GM12878 (cell line): ENCODE results near the gene SORCS2. TPM values are rescaled to one million over a fixed set of nuclear protein-coding genes. Genes with fewer than 3 reads are reported as not detected.
A peak's percentile ranks its signal among the peaks of the same experiment; 100 is the strongest.

Source experiments
- CHD4 ChIP-seq: fragments of 200-600 bp; sonication (generic); IDR thresholded peaks from 2 replicates; pipeline ENCODE4 v1.6.1; 2016; ENCODE audit warnings: mild to moderate bottlenecking
- EGR1 ChIP-seq, 2 experiments: IDR thresholded peaks; 1 replicate in 1 of 2; 2 replicates in 1 of 2; pipeline ENCODE4 v1.6.1; 2011 to 2012; ENCODE audit warnings: low read depth in 2 of 2, low read length in 2 of 2, borderline replicate concordance in 1 of 2, mild to moderate bottlenecking in 1 of 2, moderate library complexity in 1 of 2
- KLF5 ChIP-seq: fragments of 450-650 bp; IDR thresholded peaks from 2 replicates; pipeline ENCODE4 v1.6.1; 2014; ENCODE audit warnings: mild to moderate bottlenecking; ENCODE audit not compliant: partially characterized antibody
- MTA2 ChIP-seq: fragments of 450-650 bp; IDR thresholded peaks from 2 replicates; pipeline ENCODE4 v1.6.1; 2016; ENCODE audit warnings: low read depth, mild to moderate bottlenecking, moderate library complexity
- MXI1 ChIP-seq: fragments of 150-350 bp; IDR thresholded peaks from 2 replicates; pipeline ENCODE4 v1.6.1; 2011; ENCODE audit warnings: low read depth, mild to moderate bottlenecking, inconsistent platforms, low read length, improper control_type of control experiment
- RFX5 ChIP-seq: IDR thresholded peaks from 2 replicates; pipeline ENCODE4 v1.6.1; 2011; ENCODE audit warnings: low read depth, low read length, improper control_type of control experiment
- SRF ChIP-seq, 2 experiments: IDR thresholded peaks; 2 replicates each; pipeline ENCODE4 v1.6.1; 2011; ENCODE audit warnings: low read depth in 2 of 2, low read length in 2 of 2, mild to moderate bottlenecking in 1 of 2, moderate library complexity in 1 of 2
- TAF1 ChIP-seq: IDR thresholded peaks from 2 replicates; pipeline ENCODE4 v1.6.1; 2011; ENCODE audit warnings: mild to moderate bottlenecking, low read depth, low read length, borderline replicate concordance
- TCF12 ChIP-seq: IDR thresholded peaks from 2 replicates; pipeline ENCODE4 v1.6.1; 2011; ENCODE audit warnings: low read depth, mild to moderate bottlenecking, low read length
- TCF7 ChIP-seq: IDR thresholded peaks from 2 replicates; pipeline ENCODE4 v1.6.1; 2014; ENCODE audit warnings: antibody characterized with exemption, borderline replicate concordance
- ZZZ3 ChIP-seq: IDR thresholded peaks from 2 replicates; pipeline ENCODE4 v1.6.1; 2011; ENCODE audit warnings: low read depth; ENCODE audit not compliant: control insufficient read depth, insufficient read length
- polyA plus RNA-seq, 11 experiments: library from polyadenylated mRNA; depleted of rRNA in 4 of 11; unstranded in 6 of 11; stranded (reverse) in 5 of 11; fragments of >200 nt; fragmentation: Nextera tagmentation in 4 of 11; fragmentation: Illumina TruSeq in 1 of 11; extraction: Ambion mirVana in 4 of 11; extraction: Trizol in 1 of 11; gene quantifications; 1 replicate in 1 of 11; 2 replicates in 10 of 11; pipeline versions ENCODE4 v1.2.1 to v1.2.3, GENCODE V29; 2011 to 2016; ENCODE audit warnings: inconsistent platforms in 2 of 11, missing spikeins in 2 of 11, low read depth in 1 of 11
- total RNA-seq, 4 experiments: library from RNA; depleted of rRNA in 3 of 4; stranded (reverse); fragments of >200 nt in 3 of 4; fragmentation: Illumina TruSeq in 1 of 4; extraction: Trizol in 1 of 4; gene quantifications; 2 replicates each; pipeline versions ENCODE4 v1.2.1 to v1.2.3, GENCODE V29; 2013 to 2021
- TF ChIP-seq, protein P1 (sequence below): fragments of 450-650 bp; IDR thresholded peaks from 2 replicates; pipeline ENCODE4 v1.6.1; 2017; ENCODE audit warnings: mild to moderate bottlenecking
- TF ChIP-seq, protein P2 (sequence below): fragments of 150-350 bp; IDR thresholded peaks from 2 replicates; pipeline ENCODE4 v1.6.1; 2014; ENCODE audit warnings: mild to moderate bottlenecking, low read depth, low read length
- TF ChIP-seq, protein P3 (sequence below): fragments of 450-650 bp; formaldehyde crosslinking; IDR thresholded peaks from 2 replicates; pipeline ENCODE4 v1.4.0; 2020; ENCODE audit warnings: mild to moderate bottlenecking, moderate library complexity
- TF ChIP-seq, protein P4 (sequence below): IDR thresholded peaks from 2 replicates; pipeline ENCODE4 v1.6.1; 2012; ENCODE audit warnings: improper control_type of control experiment, low read depth, low read length; ENCODE audit not compliant: insufficient replicate concordance
- TF ChIP-seq, protein P5 (sequence below): IDR thresholded peaks from 2 replicates; pipeline ENCODE4 v1.6.1; 2011; ENCODE audit warnings: low read depth, low read length, improper control_type of control experiment, borderline replicate concordance

Gene SORCS2
- total and polyA plus RNA-seq, 10 of the 15 experiments (the other 5 are each of a cell fraction or from before 2014, with no cell fraction given), result 0.01 to 0.15 (median 0.05) TPM; not detected in 5

DNA sequence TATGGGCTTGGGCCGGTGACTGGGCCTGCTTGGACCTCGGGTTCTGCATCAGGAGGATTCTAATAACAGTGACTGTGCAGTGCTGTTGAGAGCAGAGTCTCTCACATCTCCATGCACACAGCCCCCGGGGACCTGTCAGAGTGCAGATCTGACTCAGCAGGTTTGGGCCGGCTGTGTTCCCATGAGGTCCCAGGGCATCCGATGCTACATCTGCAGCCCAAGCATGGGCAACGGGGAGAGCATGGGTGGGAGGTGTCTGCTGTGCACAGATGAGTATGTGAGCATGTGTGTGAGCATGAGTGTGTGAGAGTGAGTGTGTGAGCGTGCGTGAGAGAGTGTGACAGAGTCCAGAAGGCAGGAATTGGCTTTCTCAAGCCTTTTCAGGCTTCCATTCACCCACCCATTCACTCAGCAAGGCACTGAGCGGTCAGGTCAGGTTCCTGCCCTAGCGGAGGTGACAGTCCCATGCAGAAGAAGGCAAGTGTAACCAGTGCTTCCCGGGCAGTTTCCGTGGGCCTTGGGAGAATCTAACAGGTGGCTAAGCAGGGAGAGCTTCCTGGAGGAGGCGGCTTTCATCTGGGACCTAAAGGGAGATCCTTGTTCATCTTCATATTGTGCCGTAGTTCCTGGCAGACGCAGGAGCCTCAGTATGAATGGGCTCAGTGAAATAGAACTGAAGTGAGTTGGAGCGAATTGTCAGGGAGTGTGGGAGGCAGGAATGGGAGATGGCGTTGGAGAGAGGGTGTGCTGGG, 62.6 kb downstream of the SORCS2 start (continued):
- no peak for TF ChIP-seq KLF5
- no peak for TF ChIP-seq TAF1
- TF ChIP-seq TCF7, result no peak
- TF ChIP-seq MTA2, result no peak
- no peak for TF ChIP-seq CHD4
- no peak for TF ChIP-seq EGR1 (IDR thresholded peaks at IDR 0.05; ENCODE audit: borderline replicate concordance in 1 of 2, low read depth in 2 of 2, low read length in 2 of 2)
- TF ChIP-seq SRF (IDR thresholded peaks at IDR 0.05; ENCODE audit: low read depth in 2 of 2, low read length in 2 of 2), result no peak
- TF ChIP-seq ZZZ3, result no peak
- TF ChIP-seq, protein P1, sequence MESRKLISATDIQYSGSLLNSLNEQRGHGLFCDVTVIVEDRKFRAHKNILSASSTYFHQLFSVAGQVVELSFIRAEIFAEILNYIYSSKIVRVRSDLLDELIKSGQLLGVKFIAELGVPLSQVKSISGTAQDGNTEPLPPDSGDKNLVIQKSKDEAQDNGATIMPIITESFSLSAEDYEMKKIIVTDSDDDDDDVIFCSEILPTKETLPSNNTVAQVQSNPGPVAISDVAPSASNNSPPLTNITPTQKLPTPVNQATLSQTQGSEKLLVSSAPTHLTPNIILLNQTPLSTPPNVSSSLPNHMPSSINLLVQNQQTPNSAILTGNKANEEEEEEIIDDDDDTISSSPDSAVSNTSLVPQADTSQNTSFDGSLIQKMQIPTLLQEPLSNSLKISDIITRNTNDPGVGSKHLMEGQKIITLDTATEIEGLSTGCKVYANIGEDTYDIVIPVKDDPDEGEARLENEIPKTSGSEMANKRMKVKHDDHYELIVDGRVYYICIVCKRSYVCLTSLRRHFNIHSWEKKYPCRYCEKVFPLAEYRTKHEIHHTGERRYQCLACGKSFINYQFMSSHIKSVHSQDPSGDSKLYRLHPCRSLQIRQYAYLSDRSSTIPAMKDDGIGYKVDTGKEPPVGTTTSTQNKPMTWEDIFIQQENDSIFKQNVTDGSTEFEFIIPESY, result no peak
- TF ChIP-seq, protein P2, sequence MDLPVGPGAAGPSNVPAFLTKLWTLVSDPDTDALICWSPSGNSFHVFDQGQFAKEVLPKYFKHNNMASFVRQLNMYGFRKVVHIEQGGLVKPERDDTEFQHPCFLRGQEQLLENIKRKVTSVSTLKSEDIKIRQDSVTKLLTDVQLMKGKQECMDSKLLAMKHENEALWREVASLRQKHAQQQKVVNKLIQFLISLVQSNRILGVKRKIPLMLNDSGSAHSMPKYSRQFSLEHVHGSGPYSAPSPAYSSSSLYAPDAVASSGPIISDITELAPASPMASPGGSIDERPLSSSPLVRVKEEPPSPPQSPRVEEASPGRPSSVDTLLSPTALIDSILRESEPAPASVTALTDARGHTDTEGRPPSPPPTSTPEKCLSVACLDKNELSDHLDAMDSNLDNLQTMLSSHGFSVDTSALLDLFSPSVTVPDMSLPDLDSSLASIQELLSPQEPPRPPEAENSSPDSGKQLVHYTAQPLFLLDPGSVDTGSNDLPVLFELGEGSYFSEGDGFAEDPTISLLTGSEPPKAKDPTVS, result no peak
- TF ChIP-seq TCF12, result peak; percentile 89
- no peak for TF ChIP-seq RFX5
- TF ChIP-seq, protein P3, sequence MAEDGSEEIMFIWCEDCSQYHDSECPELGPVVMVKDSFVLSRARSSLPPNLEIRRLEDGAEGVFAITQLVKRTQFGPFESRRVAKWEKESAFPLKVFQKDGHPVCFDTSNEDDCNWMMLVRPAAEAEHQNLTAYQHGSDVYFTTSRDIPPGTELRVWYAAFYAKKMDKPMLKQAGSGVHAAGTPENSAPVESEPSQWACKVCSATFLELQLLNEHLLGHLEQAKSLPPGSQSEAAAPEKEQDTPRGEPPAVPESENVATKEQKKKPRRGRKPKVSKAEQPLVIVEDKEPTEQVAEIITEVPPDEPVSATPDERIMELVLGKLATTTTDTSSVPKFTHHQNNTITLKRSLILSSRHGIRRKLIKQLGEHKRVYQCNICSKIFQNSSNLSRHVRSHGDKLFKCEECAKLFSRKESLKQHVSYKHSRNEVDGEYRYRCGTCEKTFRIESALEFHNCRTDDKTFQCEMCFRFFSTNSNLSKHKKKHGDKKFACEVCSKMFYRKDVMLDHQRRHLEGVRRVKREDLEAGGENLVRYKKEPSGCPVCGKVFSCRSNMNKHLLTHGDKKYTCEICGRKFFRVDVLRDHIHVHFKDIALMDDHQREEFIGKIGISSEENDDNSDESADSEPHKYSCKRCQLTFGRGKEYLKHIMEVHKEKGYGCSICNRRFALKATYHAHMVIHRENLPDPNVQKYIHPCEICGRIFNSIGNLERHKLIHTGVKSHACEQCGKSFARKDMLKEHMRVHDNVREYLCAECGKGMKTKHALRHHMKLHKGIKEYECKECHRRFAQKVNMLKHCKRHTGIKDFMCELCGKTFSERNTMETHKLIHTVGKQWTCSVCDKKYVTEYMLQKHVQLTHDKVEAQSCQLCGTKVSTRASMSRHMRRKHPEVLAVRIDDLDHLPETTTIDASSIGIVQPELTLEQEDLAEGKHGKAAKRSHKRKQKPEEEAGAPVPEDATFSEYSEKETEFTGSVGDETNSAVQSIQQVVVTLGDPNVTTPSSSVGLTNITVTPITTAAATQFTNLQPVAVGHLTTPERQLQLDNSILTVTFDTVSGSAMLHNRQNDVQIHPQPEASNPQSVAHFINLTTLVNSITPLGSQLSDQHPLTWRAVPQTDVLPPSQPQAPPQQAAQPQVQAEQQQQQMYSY (CRISPR knock-in tag), result no peak
- no peak for TF ChIP-seq MXI1
- TF ChIP-seq, protein P4, sequence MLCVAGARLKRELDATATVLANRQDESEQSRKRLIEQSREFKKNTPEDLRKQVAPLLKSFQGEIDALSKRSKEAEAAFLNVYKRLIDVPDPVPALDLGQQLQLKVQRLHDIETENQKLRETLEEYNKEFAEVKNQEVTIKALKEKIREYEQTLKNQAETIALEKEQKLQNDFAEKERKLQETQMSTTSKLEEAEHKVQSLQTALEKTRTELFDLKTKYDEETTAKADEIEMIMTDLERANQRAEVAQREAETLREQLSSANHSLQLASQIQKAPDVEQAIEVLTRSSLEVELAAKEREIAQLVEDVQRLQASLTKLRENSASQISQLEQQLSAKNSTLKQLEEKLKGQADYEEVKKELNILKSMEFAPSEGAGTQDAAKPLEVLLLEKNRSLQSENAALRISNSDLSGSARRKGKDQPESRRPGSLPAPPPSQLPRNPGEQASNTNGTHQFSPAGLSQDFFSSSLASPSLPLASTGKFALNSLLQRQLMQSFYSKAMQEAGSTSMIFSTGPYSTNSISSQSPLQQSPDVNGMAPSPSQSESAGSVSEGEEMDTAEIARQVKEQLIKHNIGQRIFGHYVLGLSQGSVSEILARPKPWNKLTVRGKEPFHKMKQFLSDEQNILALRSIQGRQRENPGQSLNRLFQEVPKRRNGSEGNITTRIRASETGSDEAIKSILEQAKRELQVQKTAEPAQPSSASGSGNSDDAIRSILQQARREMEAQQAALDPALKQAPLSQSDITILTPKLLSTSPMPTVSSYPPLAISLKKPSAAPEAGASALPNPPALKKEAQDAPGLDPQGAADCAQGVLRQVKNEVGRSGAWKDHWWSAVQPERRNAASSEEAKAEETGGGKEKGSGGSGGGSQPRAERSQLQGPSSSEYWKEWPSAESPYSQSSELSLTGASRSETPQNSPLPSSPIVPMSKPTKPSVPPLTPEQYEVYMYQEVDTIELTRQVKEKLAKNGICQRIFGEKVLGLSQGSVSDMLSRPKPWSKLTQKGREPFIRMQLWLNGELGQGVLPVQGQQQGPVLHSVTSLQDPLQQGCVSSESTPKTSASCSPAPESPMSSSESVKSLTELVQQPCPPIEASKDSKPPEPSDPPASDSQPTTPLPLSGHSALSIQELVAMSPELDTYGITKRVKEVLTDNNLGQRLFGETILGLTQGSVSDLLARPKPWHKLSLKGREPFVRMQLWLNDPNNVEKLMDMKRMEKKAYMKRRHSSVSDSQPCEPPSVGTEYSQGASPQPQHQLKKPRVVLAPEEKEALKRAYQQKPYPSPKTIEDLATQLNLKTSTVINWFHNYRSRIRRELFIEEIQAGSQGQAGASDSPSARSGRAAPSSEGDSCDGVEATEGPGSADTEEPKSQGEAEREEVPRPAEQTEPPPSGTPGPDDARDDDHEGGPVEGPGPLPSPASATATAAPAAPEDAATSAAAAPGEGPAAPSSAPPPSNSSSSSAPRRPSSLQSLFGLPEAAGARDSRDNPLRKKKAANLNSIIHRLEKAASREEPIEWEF, result peak; percentile 83
- TF ChIP-seq, protein P5, sequence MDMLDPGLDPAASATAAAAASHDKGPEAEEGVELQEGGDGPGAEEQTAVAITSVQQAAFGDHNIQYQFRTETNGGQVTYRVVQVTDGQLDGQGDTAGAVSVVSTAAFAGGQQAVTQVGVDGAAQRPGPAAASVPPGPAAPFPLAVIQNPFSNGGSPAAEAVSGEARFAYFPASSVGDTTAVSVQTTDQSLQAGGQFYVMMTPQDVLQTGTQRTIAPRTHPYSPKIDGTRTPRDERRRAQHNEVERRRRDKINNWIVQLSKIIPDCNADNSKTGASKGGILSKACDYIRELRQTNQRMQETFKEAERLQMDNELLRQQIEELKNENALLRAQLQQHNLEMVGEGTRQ, result no peak
